ENCODE data around the gene ATP11A. TPM values are rescaled to one million over a fixed set of nuclear protein-coding genes. Genes with fewer than 3 reads are reported as not detected.
"Not testable (repeated sequence)": the region's sequence is repeated elsewhere in the genome, so short reads cannot be mapped to it uniquely, and the experiment has no call there.

Gene ATP11A
- polyA plus RNA-seq, 5 donors: 331 to 490 (median 383) TPM

DNA sequence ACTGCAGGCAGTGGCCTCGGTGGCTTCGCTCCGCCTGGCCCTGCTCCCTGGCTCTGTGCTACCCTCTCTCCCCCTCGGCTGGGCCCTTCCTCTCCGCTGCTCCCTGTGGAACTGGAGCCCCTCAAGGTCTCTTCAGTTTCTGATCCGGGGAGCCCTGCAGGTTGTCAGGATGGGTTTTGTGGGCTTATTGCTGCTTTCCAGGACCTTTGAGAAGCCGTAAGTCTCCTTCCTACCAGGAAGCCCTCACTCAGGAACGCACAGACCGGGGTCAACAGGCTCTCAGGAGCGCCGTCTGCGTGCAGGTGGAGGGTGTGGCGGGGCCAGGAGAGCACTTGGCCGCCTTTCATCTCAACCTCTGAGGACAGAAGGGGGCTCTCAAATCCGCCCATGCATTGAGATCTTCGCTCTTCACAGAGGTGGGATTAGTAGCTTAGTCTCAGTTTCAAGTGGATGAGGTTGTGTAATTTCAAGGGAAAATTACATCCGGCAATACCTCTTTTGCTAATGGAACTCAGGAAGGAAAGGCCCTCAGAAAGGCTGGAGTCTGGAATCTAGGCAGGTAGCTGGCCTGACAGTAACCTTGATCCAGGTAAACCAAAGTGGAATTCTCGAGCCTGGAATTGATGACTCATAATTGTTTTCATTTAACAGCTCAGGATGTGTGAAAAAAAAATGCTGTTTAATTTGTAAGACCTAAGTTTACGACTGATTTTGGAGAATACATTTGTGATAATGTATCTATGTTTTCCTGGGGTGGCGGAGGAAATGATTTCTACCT is 102.0 kb downstream of the ATP11A start:
- DNase-seq: peak; percentile 69

DNA sequence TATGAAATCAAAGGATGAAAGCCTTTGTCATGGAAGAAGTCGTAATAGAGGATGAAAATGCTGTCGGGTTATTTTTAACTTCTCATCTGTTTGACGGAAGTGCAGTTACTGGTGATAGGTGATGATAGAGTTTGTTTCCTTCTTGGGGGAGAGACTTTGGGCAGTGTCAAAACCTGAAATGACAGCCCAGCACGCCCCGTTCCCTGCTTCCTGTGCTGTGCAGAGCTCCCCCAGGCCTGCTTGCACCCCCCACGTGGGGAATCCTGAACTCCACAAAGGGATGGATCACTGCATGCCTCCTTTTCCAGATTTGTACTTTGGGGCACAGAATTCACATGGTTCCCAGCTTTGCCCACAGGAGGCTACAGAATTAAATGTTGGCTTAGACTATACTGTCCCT is 102.7 kb downstream of the ATP11A start:
- DNase-seq: no peak

DNA sequence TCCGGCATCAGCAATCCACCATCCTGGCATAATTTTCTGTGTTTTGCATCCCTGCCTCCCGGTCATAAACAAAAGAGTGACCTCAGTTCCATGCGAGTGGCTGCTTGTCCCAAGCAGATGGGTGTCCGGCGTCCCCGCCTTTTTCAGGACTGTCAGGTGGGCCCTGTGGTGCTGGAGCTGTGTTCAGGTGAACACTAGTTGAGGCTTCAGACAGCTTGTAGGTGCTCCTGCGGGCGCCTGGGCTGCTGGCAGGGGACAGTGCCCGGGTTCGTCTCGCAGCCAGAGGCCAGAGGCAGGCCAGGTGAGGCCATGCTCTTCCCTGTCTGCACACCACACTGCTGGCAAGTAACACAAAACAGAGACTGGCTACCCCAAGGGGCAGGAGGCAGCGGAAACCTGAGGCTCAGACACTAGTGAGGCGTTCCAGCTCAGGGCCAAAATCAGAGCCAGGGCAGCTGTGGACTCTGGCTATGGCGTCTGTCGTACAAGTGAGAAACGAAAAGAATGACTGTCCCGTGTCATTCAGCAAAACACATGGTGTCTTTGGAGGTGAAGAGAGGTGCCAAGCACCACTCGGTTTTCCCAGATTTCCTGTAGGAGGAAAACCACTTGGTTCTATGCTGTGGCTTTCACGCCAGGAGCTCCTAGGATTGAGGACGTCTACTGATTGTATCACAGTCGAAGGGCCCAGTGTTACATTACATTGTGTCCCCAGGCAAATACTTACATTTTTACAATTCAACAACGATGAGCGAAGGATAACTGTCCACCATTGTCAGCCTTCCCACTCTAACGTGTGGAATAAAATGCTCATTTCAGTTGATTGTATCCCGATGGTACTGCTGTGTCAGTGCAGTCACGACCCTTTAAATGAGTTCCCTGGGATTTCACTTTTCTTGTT is 104.0 kb downstream of the ATP11A start:
- DNase-seq: no peak

DNA sequence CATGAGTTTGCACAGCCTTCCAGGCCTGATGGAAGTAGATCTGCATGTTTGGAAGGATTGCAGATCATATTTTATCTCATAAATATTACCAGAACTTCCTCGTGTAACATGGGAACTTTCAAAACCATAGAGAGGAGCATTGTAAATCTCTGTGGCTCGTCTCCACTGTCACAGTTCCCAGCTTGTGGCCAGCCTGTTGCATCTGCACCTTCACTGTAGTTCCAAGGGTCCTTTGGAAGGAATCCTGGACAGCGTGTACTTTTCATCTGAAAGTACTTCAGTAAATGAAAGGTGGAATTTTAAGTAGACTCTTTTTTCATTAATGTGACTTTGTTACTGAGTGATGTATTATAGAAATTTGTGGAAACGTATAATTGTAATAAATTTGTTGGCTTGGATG is 105.4 kb downstream of the ATP11A start:
- no peak for DNase-seq

DNA sequence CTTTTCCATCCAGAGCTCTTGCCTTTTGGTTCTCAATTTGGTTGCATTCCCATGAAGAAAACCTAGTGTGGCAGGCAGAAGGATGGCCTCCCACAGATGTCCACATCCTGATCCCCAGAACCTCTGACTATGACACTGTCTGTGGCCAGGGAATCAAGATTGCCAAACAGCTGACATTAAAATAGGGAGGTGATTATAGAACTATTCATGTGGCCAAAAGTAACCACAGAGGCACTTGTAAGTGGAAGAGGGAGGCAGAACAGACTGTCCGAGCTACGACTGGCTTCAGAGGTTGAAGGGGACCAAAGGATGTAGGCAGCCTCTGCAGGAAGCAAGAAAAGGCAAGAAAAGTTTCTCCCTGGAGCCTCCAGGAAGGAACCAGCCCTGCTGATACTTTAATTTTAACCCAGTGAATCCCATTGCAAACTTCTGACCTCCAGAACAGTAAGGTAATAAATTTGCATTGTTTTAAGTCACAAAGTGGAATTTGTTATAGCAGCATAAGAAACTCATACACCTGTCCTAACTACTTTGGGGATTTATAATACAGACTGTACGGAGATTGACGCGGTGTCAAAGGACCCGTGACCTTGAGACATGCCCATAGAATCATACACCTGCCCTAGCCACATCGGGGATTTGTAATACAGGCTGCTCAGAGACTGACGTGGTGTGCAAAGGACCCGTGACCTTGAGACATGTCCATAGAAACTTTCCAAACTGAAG is 106.5 kb downstream of the ATP11A start:
- DNase-seq: no peak

DNA sequence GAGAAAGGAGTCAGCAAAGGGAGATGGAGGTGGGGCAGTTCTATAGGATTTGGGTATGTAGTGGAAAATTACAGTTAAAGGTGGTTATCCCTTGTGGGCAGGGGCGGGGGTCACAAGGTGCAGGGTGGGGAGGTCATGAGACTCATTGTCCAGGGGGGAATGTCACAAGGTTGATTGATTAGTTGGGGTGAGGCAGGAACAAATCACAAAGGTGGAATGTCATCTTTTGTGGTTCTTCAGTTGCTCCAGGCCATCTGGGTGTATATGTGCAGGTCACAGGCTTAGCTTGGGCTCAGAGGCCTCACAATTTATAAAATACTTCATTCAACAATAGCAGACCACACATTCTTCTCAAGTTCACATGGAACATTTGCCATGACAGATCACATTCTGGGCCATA is 109.6 kb downstream of the ATP11A start:
- DNase-seq: no peak

DNA sequence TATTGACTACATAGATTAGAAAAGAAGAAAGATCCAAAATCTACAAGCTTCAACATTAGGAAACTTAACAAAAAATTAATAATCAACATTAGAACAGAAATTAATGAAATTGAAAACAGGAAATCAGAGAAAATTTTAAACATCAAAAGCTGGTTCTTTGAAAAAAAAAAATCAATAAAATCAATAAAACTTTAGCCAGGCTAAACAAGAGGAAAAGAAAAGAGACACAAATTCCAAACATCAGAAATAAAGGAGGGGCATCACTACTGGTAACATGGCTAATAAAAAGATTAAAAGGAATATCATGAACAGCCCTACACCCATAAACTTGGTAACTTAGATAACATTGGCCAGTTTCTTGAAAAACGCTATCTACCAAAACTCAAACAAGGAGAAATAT is 110.2 kb downstream of the ATP11A start:
- DNase-seq: no peak

DNA sequence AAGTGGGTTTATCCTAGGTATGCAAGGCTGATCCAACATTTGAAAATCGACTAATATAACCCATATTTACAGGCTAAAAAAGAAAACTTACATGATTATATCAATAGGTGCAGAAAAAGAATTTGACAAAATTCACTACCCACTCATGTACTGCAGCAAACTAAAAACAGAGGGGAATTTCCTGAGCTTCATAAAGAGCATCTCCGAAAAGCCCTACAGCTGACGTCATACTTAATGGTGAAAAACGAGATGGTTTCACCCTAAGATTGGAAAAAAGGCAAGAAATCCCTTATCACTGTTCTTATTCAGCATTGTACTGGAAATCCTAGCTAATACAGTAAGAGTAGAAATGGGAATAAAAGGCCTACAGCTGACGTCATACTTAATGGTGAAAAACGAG is 111.0 kb downstream of the ATP11A start:
- not testable (repeated sequence) for DNase-seq

DNA sequence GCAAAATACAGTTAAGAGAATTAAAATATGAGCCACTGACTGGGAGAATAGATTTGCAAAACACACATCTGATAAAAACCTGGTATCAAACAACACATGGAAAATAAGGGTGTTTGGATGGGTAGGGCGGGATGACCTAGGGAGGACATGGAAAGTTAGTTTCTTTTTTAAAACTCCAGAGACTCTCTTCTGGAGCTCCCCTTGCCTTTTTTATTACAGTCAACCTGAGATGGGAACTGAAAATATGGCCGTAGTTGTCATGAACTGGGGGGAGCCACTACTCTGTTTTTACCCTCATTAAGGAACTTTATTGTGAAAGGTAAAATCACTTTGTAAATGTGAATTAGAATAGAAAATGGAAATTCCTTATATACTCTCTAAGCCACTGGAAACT is 113.0 kb downstream of the ATP11A start:
- DNase-seq: no peak

DNA sequence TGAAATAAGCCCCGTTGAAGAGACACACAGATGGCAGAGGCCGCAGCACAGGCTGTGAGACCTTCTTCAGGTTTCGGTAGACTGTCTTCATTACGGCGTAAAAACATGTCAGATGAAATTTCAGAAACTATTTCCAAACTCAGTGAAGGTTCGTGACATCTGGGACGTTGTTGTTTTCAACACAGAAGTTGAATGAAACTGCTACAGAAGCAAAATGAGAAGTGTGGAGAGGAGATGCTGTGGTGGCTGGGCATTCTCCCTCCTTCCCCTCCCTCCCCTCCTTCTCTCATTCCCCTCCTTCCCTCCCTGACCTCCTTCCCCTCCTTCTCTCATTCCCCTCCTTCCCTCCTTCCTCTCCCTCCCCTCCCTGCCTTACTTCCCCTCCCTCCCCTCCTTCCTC is 113.6 kb downstream of the ATP11A start:
- no peak for DNase-seq

DNA sequence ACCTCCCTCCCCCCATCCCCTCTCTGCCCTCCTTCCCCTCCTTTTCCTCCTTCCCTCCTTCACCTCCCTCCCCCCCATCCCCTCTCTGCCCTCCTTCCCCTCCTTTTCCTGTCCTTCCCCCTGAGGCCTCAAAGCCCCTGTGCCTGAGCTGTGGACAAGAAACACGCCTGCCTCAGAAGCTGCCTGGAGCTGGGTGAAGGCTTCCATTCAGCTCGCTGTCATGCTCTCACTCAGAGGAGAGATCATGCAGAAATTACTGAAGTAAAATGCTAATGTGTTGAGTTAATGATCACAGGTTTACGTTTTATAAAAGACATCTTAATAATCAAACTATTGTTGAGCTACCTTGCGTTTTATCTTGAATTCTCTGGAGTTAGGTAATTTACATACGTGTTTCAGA is 114.5 kb downstream of the ATP11A start:
- no peak for DNase-seq

DNA sequence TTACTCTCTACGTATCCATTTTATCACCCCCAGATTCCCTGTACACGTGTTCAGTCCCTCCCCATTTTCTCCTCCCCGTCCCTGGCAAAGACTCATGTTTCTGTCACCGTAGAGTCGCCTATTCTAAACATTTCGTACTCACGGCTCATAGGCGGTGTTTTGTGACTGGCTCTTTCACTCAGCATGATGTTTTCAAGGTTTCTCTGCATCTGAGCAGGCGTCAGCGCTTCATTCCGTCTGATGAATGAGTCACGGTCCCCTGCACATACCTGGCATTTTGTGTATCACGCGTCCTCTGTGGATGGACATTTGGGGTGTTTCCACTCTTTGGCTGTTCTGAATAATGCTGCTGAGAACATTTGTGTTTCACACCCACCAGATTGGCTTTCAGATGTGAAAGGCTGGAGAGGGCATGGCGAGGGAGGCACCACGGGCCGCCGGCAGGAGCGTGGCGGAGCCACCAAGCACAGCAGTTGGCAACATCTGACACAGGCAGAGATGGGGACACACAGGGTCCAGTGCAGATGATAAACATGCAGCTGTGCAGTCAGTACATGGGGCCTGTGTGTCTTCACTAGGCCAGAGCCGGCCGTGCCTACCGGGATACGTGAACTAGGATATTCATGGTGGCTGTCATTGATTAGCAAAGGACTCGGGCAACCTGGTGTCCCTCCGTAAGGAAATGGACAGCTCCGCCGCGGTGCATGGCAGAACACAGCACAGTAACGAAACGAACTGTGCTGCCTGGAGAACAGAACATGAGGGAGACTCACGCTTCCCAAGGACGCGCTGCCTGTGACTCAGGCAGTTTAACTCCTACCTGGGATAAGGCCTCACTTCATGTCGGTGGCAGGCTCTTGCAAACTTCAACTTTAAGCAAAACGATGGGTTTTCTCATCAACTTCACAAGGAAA is 117.2 kb downstream of the ATP11A start:
- DNase-seq: no peak

DNA sequence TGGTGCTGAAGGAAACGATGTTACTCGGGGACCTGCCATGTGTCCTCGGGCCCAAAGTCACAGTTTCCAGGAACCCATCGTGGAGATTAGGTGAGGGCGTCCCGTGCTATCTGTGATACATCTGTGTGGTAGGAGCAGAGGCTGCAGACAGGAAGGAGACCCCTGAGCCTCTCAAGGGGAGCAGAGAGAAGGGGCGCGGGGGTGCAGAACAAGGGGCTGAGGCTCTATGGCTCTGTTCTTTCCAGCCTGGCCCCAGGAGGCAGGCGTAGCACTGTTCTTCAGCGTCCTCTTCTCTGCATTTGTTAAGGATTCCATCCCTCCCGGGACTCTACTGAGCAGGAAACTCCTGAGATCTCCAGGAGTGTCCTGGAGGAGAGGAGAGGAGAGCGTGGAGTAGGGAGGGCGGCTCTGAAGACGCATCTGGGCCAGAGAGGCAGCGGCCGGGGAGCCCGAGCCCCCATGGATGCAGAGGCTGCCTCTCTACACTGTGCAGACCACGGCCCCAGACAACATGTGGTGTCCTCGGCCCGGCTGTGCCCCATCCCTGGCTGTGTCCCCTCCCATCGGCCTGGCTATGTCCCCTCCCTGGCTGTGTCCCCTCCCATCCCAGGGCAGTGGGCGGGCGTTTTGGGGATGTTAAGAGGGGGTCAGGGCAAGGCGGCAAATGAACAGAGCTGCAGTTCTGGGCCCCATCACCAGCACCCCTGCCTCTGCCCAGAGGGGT is 118.0 kb downstream of the ATP11A start:
- no peak for DNase-seq

DNA sequence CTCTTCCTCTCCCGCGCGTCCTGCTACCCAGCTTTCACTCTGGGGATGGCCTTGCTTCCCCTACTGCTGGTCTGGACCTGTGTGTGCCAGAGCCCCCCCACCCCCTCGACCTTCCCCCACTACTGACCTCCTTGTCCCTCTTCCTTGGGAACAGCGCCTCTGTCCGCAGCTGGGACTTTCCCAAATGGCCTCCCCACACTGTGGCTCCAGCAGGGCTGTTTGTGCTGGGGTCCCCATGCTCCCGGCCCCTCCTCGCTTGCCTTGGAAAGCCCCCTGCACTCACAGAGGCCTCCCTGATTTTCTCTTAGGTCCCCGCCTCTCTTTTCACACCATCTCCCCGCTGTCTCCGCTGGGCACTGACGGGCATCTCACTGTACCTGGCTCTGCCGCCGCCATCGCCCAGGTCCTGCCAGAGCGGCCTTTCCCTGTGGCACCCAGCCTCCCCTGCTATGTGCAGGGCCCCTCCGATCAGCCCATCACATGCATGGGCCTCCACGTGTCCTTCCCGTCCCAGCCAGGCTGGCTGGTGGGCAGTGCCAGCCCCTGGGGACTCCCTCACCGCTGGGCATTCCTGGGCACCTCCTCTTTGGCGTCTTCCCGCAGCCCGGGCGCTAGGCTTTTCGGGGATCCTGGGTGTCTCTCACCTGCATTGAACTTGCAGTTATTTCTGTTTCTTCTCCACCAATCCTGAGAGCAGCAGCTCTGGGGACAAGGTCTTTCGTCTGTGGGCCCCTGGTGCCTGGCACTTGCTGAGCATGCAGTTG is 118.7 kb downstream of the ATP11A start:
- no peak for DNase-seq

DNA sequence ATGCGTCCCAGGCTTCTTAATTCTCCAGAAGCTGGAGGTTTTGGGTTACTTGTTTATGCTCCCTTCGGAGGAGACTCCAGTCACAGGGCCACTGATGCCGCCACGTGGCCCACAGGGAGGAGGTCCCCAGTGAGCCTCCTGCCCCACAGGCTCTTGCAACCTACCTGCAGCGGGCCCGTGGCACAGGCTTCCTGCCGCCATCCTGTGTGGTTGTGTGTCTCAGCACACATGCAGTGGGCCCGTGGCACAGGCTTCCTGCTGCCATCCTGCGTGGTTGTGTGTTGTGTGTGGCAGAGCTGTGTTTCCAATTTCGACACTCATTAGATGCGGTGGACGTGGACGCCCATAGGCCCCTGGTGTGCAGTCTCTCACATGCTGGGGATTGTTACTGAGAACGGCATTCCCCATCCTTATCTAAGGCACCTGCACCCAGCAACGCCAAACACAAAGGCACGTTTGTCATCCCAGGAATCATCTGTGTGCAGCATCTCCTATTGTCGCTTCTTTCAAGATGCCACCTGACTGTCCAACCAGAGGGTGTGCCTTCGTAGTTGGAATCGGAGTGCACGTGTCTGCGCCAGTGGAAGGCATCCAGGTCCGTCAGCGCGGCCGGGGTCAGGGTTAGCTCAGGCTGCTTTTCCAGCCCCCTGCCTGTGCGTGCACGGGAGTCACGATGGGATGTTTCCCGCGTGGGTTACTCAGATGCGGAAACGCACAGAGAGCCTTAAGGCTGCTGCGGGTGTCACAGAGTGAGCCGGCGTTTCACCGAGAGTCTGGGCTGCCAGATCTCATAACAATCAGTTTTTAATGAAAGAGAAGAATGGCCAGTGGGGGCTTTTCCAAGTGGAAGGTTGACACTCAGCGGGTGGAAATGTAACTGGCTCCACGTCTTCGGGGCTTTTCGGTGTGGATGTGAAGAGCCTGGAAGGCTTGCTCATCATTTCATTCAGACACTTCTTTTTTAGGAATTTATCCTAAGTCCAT is 119.8 kb downstream of the ATP11A start:
- DNase-seq: no peak

DNA sequence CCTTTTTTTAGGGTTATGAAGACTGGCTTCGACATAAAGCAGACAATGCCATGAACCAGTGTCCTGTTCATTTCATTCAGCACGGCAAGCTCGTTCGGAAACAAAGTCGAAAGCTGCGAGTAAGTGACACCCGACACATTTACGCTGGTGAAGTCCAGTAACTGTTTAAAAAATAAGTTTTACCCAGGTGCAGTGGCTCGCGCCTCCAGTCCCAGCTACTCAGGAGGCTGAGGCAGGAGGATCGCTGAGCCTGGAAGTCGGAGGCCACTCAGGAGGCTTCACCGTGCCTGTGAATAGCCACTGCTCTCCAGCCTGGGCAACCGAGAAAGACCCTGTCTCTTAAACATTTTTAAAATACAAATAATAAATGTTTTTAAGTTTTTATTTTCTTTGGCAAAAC is 120.8 kb downstream of the ATP11A start:
- no peak for DNase-seq

DNA sequence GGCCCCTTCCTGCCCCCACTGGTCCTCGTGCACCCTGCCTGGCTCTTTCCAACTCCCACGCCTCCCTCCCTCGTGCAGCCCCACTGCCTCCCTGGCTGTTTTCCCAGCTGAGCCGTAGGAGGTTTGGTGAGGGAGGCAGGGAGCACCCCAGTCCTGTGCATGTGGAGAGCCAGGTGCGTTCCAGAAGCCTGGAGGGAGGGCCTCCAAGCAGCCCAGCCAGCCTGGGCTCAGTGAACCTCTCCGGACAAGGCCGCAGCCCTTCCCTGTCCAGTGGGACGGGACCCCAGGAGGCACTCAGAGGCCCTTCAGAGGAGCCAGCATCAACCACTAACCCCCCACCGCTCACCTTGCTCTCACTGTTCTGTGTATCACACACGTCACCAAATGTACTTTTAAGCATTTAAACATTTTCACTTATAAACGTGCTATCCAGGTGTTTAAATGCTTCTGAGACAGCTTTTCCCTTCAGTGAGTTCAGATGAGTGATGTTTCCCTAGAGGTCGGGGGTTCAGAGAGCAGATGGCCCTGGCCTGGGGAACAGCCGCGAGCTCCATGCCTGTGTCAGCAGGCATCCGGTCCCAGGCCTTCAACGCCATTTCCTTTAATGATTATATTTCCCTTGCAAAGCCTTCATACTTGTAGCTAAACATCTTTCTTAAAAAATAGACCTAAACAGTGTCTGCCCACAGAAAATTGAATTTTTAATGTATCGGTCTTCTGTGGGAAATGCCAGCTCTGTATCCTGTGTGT is 122.6 kb downstream of the ATP11A start:
- no peak for DNase-seq

DNA sequence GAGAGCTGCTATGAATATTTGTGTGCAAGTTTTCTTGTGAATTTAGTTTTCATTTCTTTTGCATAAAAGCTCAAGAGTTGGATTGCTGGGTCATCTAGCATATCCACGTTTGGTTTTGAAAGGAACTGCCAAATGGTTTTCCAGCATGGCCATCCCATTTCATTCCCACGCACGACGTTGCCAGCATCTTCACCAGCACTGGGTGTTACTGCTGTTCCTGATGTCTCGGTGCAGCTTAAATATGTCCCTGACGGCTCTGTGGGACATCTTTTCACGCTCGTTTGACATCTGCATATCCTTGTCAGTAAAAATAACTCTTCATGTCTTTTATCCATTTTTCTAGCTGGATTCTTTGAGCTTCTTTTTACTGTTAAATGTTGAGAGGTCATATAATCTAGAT is 123.7 kb downstream of the ATP11A start:
- DNase-seq: no peak
